DND-41 (cell line): ENCODE results near the gene SLC2A1.

Experiments
- ATAC-seq: fragments of 200-7000 bp; cut with Tn5 transposase; 3 replicates; pipeline ENCODE4 v1.9.1; 2021; ENCODE audit warnings: low read depth; ENCODE audit not compliant: insufficient read depth
- DNase-seq: peaks from one replicate; pipeline ENCODE4 v3.0.0-alpha.2; 2020
- H2AFZ ChIP-seq: 2 replicates; pipeline ENCODE4 v1.6.0; 2012; ENCODE audit warnings: low read depth, low read length
- H3K27ac ChIP-seq: 2 replicates; pipeline ENCODE4 v1.5.1; 2012; ENCODE audit warnings: low read length, inconsistent platforms
- H3K27me3 ChIP-seq: fragments of 200-600 bp; sonication (generic); 2 replicates; pipeline ENCODE4 v1.6.0; 2012; ENCODE audit warnings: low read length, mild to moderate bottlenecking, inconsistent platforms; ENCODE audit not compliant: insufficient read depth, poor library complexity
- H3K36me3 ChIP-seq: 2 replicates; pipeline ENCODE4 v1.5.1; 2012; ENCODE audit warnings: low read length, inconsistent platforms; ENCODE audit not compliant: insufficient read depth
- H3K4me1 ChIP-seq: 2 replicates; pipeline ENCODE4 v1.5.1; 2012; ENCODE audit warnings: mild to moderate bottlenecking, low read length; ENCODE audit not compliant: insufficient read depth
- H3K4me2 ChIP-seq: 2 replicates; pipeline ENCODE4 v1.6.0; 2012; ENCODE audit warnings: mild to moderate bottlenecking, moderate library complexity, low read length, inconsistent platforms; ENCODE audit not compliant: insufficient read depth
- H3K4me3 ChIP-seq, 2 experiments: fragments of 200-600 bp in 1 of 2; shearing (Covaris generic) in 1 of 2; 2 replicates each; pipeline ENCODE4 v1.5.1; 2012 to 2016; ENCODE audit warnings: inconsistent platforms in 2 of 2, low read length in 2 of 2, mild to moderate bottlenecking in 2 of 2, low read depth in 1 of 2, moderate library complexity in 1 of 2
- H3K79me2 ChIP-seq: 2 replicates; pipeline ENCODE4 v1.6.0; 2012; ENCODE audit warnings: low read length, inconsistent platforms; ENCODE audit not compliant: insufficient read depth
- H3K9ac ChIP-seq: 2 replicates; pipeline ENCODE4 v1.6.0; 2012; ENCODE audit warnings: low read depth, mild to moderate bottlenecking, inconsistent platforms, low read length, moderate library complexity
- H3K9me3 ChIP-seq: 2 replicates; pipeline ENCODE4 v1.5.1; 2012; ENCODE audit warnings: low read length, moderate library complexity, mild to moderate bottlenecking, inconsistent platforms; ENCODE audit not compliant: insufficient read depth, severe bottlenecking
- H4K20me1 ChIP-seq: 2 replicates; pipeline ENCODE4 v1.6.0; 2012; ENCODE audit warnings: low read length; ENCODE audit not compliant: insufficient read depth
- EZH2 ChIP-seq: IDR thresholded peaks from 3 replicates; pipeline ENCODE4 v1.6.1; 2012; ENCODE audit warnings: borderline replicate concordance, low read depth, mild to moderate bottlenecking, moderate library complexity, low read length, inconsistent platforms; ENCODE audit not compliant: severe bottlenecking
- TF ChIP-seq, protein P1 (sequence below): IDR thresholded peaks from 2 replicates; pipeline ENCODE4 v1.5.1; 2012; ENCODE audit warnings: borderline replicate concordance, low read length, moderate library complexity, mild to moderate bottlenecking; ENCODE audit not compliant: poor library complexity, severe bottlenecking; ENCODE audit errors: extremely low read depth

Gene SLC2A1

DNA sequence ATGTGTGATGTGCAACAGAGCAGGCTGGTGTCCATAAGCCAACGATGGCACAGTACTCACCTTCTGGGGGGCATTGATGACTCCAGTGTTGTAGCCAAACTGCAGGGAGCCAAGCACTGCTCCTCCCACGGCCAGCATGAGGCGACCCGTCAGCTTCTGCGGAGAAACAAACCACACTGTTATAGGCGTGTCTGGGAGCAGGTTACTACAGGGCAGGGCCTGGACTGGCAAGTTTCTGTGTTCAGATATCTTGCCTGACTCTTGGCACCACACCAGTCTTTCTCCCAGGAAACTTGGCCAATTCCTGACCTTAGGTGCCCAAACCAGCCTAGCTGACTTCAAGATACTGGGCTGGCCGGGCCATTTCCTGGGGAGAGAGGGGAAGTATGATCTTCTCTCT is 15.5 kb downstream of the SLC2A1 start:
- Histone ChIP-seq H3K79me2 (peaks cover 99% of the 10 kb centered on the region), H4K20me1 (peaks cover 94% of the 10 kb centered on the region), H3K9ac (no peak overlapping the region), H3K4me3 (no peak overlapping the region), H3K4me1 (no peaks in the 10 kb centered on the region), H3K27me3 (no peaks in the 10 kb centered on the region), H3K36me3 (peaks cover 94% of the 10 kb centered on the region), H2AFZ (no peak overlapping the region), H3K27ac (no peak overlapping the region), H3K9me3 (no peaks in the 10 kb centered on the region), H3K4me2 (no peak overlapping the region)
- DNase-seq, result no peak
- ATAC-seq, result no peak
- TF ChIP-seq, protein P1, sequence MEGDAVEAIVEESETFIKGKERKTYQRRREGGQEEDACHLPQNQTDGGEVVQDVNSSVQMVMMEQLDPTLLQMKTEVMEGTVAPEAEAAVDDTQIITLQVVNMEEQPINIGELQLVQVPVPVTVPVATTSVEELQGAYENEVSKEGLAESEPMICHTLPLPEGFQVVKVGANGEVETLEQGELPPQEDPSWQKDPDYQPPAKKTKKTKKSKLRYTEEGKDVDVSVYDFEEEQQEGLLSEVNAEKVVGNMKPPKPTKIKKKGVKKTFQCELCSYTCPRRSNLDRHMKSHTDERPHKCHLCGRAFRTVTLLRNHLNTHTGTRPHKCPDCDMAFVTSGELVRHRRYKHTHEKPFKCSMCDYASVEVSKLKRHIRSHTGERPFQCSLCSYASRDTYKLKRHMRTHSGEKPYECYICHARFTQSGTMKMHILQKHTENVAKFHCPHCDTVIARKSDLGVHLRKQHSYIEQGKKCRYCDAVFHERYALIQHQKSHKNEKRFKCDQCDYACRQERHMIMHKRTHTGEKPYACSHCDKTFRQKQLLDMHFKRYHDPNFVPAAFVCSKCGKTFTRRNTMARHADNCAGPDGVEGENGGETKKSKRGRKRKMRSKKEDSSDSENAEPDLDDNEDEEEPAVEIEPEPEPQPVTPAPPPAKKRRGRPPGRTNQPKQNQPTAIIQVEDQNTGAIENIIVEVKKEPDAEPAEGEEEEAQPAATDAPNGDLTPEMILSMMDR, result no peak
- TF ChIP-seq EZH2, result no peak

DNA sequence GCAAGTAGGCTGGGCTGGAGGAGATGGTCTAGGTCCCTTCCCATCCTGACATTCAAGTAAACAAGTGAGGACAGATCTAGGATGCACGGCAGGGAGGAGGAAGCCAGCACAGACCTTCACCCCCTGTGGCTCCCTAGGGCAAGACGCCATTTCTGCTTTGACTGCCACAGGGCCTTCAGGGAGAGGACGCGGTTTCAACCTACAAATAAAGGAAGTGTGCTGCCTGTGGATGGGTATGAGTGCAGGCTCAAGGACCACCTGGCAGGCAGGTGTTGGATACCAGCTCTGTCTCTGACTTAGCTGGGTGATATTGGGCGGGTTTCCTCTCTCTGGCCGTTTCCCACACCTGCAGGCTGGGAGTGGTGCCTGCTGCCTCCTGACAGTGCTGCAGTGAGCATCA is 16.2 kb downstream of the SLC2A1 start:
- Histone ChIP-seq H3K36me3 (peaks cover 94% of the 10 kb centered on the region), H3K4me1 (no peaks in the 10 kb centered on the region), H3K4me3 (no peak overlapping the region), H3K27me3 (no peaks in the 10 kb centered on the region), H3K4me2 (no peak overlapping the region), H3K79me2 (peaks cover 99% of the 10 kb centered on the region), H3K27ac (no peak overlapping the region), H4K20me1 (peaks cover 94% of the 10 kb centered on the region), H3K9ac (no peak overlapping the region), H3K9me3 (no peaks in the 10 kb centered on the region), H2AFZ (no peak overlapping the region)
- ATAC-seq (no peak), DNase-seq (no peak)
- TF ChIP-seq, protein P1, result no peak

DNA sequence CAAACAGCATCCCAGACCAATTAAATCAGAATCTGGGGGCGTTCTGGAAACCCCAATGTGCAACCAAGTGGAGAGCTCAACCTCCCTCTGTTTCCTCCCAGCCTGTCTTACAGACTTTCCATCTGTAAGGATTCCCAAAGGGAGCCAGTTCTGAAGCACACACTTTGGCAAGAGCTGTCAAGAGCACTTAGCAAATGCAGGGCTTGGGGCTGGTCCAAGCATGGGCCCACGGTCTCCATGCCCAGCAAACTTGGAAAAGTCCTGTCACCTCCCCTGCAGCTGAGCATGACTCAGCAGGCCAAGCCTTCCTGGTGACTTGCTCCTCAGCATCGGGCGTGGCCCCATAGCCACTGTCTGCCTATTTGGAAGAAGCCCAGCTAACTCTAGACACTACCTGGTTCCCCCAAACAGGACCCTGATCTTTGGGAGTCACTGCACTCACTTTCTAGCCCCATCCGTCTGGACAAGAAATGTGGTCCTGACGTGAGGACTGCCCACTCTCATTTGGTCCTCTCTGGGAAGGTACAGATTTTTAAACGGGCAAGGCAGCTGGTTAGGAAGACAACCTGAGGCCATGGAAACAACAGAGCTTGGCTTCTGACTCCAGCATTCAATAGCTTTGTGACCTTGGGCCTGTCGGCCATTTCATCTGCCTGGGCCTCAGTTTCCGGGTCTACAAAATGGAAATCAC is 16.9 kb downstream of the SLC2A1 start:
- Histone ChIP-seq H3K4me2 (no peak overlapping the region), H3K36me3 (peaks cover 94% of the 10 kb centered on the region), H3K9me3 (no peaks in the 10 kb centered on the region), H3K4me1 (no peaks in the 10 kb centered on the region), H3K9ac (no peak overlapping the region), H3K27ac (no peak overlapping the region), H3K27me3 (no peaks in the 10 kb centered on the region), H3K79me2 (peaks cover 99% of the 10 kb centered on the region), H4K20me1 (peaks cover 94% of the 10 kb centered on the region), H3K4me3 (no peak overlapping the region), H2AFZ (no peak overlapping the region)
- ATAC-seq (no peak), DNase-seq (no peak)
- TF ChIP-seq EZH2, result no peak
- TF ChIP-seq, protein P1, result no peak
